ENCODE results near the gene ADGRL3.

DNA sequence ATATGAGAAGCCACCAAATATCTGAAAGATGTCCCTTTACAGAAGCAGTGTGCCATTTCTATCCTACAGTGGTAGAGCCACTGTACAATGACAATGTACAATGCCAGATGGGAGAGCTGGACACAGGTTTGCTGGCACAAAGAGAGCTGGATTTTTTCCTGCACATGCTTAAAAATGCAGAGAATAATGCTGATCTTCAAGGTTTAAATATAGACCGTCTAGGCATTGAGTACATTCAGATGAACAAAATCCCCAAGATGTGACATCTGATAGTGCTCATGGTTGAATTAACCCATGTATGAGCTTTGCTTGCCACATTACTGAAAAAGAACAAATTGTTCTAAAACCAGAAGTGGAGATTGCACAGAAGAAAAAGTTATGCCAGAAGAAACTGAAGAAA lies 11.7 kb downstream of the ADGRL3 start:
- TF ChIP-seq CTCF (IDR thresholded peaks at IDR 0.05) (no peak), POLR2A (IDR thresholded peaks at IDR 0.05) (no peak), POLR2AphosphoS5 (IDR thresholded peaks at IDR 0.05) (no peak)

Data from suprapubic skin (tissue), 4 donors.